ENCODE data around the gene SNAP25.

DNA sequence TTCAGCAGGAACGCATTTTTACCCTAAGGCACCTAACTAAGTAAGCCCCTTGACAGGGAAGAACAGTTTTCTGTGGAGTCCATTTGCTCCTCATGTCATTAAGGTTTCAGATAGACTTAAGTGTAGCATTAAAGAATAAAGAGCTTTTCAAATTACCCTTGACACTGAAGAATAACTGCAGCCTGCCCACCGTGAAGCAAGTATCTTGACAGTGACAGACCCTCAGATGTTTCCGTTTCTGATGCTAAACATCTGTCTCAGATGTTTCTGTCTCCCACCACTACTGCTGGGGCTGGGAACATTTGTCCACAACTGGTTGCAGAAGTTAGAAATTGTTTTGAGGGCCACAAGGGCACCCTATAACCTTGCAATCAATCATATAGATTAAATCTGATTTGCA, 50.0 kb downstream of the SNAP25 start:
- TF ChIP-seq, protein P1, sequence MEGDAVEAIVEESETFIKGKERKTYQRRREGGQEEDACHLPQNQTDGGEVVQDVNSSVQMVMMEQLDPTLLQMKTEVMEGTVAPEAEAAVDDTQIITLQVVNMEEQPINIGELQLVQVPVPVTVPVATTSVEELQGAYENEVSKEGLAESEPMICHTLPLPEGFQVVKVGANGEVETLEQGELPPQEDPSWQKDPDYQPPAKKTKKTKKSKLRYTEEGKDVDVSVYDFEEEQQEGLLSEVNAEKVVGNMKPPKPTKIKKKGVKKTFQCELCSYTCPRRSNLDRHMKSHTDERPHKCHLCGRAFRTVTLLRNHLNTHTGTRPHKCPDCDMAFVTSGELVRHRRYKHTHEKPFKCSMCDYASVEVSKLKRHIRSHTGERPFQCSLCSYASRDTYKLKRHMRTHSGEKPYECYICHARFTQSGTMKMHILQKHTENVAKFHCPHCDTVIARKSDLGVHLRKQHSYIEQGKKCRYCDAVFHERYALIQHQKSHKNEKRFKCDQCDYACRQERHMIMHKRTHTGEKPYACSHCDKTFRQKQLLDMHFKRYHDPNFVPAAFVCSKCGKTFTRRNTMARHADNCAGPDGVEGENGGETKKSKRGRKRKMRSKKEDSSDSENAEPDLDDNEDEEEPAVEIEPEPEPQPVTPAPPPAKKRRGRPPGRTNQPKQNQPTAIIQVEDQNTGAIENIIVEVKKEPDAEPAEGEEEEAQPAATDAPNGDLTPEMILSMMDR (IDR thresholded peaks at IDR 0.05 in 2 of 3, conservative IDR thresholded peaks at IDR 0.05 in 1 of 3; ENCODE audit: borderline replicate concordance in 1 of 3, insufficient read depth in 1 of 3, low read depth in 2 of 3, low read length in 2 of 3), result no peak
- TF ChIP-seq POLR2A (IDR thresholded peaks at IDR 0.05; ENCODE audit: borderline replicate concordance, extremely low read depth, insufficient read depth, insufficient read length), result no peak
- no peak for TF ChIP-seq ZFX (IDR thresholded peaks at IDR 0.05)
- TF ChIP-seq RAD21 (IDR thresholded peaks at IDR 0.05; ENCODE audit: low read depth), result no peak
- no peak for TF ChIP-seq REST (IDR thresholded peaks at IDR 0.05; ENCODE audit: low read depth)
- no peak for TF ChIP-seq SP1 (IDR thresholded peaks at IDR 0.05; ENCODE audit: low read depth)
- no peak for TF ChIP-seq JUND (IDR thresholded peaks at IDR 0.05)
- no peak for TF ChIP-seq YY1 (IDR thresholded peaks at IDR 0.05; ENCODE audit: extremely low read depth, insufficient replicate concordance, low read depth, low read length)
- no peak for TF ChIP-seq EZH2phosphoT487 (IDR thresholded peaks at IDR 0.05; ENCODE audit: borderline replicate concordance)
- TF ChIP-seq SRF (IDR thresholded peaks at IDR 0.05; ENCODE audit: low read depth), result no peak
